SH-SY5Y (cell line): ENCODE data around the gene PCK2.

Experiments
- GATA2 ChIP-seq: IDR thresholded peaks from 2 replicates; pipeline ENCODE4 v1.6.1; 2011; ENCODE audit warnings: mild to moderate bottlenecking, low read depth, low read length
- GATA3 ChIP-seq: IDR thresholded peaks from 2 replicates; pipeline ENCODE4 v1.6.1; 2011; ENCODE audit warnings: low read depth, mild to moderate bottlenecking, low read length, moderate library complexity

- TF ChIP-seq GATA2 (no peak), GATA3 (no peak)
These were observed 16.0 kb upstream of the PCK2 start for GRCh38 chr14:24078146-24078545.
